VCaP (cell line): ENCODE measurements around the gene RASGRF2.

Experiments
- H3K27ac ChIP-seq: fragments of 450-650 bp; 2 replicates; pipeline ENCODE4 v1.5.1; 2017
- TF ChIP-seq, protein P1 (sequence below): fragments of 450-650 bp; conservative IDR thresholded peaks from 2 replicates; pipeline ENCODE4 v1.5.1; 2017; ENCODE audit warnings: mild to moderate bottlenecking, moderate library complexity

Gene RASGRF2

DNA sequence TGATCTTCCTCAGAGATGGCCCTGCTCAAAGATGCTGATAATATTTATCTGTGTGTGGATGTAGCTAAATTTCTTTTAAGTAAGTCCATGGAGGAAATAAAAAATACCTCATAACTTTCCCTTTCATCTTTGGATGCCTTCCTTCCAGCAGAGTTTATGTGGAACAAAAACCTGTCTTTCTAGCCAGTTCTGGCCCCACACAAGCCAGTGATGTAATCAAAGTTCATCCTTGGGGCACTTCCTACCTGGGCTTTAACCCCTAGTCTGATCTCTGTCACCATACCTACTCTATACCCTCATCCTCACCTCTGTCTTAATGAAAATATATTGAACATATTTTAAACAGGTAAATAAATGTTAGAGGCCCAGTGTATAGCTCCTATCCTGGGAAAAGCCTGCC, 39.8 kb upstream of the RASGRF2 start:
- TF ChIP-seq, protein P1, sequence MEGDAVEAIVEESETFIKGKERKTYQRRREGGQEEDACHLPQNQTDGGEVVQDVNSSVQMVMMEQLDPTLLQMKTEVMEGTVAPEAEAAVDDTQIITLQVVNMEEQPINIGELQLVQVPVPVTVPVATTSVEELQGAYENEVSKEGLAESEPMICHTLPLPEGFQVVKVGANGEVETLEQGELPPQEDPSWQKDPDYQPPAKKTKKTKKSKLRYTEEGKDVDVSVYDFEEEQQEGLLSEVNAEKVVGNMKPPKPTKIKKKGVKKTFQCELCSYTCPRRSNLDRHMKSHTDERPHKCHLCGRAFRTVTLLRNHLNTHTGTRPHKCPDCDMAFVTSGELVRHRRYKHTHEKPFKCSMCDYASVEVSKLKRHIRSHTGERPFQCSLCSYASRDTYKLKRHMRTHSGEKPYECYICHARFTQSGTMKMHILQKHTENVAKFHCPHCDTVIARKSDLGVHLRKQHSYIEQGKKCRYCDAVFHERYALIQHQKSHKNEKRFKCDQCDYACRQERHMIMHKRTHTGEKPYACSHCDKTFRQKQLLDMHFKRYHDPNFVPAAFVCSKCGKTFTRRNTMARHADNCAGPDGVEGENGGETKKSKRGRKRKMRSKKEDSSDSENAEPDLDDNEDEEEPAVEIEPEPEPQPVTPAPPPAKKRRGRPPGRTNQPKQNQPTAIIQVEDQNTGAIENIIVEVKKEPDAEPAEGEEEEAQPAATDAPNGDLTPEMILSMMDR = no peak
- no peak overlapping the region for H3K27ac ChIP-seq

GRCh38 chr5:80921026-80921425, 39.1 kb upstream of the RASGRF2 start:
- TF ChIP-seq, protein P1 = no peak
- no peak overlapping the region for H3K27ac ChIP-seq

DNA sequence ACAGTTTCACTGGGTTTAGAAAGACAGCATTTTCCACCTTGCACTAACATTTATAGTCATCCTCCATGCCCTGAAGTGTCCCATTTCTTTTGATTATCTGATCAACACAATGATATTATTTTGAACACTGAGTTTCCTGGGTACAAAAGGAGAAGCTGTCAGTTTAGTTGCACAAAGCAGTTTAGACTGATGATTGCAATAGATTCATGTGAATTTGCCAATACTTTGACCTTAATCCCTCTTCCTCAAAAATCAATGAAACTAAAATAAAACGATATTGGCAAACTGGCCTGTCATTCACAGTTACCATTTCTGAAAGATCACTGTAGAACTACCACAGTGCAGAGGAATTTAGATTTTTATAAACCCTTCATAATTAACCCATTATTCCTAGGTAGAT, 34.2 kb upstream of the RASGRF2 start:
- H3K27ac ChIP-seq = no peak overlapping the region

GRCh38 chr5:80926536-80926935, 33.6 kb upstream of the RASGRF2 start:
- no peak overlapping the region for H3K27ac ChIP-seq
- TF ChIP-seq, protein P1 = no peak

More for the DNA sequence above, 34.2 kb upstream of the RASGRF2 start:
- TF ChIP-seq, protein P1 = no peak

DNA sequence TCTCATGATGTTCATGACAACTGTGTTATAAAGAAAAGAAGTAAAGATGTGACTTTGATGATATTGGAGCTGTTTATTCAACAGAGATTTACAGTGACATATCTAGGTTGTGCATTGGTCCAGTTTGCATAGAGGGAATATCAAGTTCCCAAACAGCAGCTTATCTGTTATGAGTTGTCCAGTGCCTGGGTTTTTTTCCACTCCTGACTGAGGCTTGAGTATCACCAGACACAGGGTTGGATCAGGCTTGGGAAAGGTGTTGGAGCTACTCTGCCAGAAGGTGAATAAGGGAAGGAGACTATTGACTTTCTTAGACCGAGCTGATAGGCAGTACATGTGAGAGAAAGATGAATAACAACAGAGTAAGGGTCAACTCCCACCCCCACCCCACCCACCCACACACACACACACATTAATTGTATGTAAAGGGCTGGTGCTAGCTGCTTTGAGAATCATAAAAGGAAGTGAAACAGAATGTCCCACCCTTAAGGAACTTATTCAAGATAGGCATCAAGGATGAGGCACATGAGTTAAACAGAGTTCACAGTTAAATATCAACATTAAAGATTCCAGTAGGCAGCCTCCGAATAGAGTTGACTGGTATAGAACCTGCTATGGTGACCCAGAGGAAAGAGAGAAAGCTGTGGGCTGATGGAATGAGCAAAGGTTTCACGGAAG, 33.0 kb upstream of the RASGRF2 start:
- no peak overlapping the region for H3K27ac ChIP-seq
- TF ChIP-seq, protein P1 = no peak

DNA sequence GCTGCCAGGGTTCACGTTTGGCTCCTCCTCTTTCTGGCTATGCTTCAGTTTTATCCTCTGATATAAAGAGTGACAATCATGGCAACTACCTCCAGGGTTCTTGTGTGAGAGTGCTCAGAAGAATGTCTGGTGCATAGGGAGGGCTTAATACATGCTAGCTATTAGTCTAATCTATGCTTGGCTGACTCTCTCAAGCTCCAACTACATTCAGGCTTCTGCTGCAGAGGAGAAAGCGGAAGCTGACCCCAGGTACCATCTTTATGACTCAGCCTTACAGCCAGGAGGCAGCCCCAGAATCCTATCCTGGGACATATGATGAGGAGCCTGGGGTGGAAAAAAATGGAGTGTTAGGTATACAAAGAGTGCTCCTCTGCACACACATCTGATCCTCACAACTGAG, 32.1 kb upstream of the RASGRF2 start:
- TF ChIP-seq, protein P1 = no peak
- H3K27ac ChIP-seq = no peak overlapping the region

DNA sequence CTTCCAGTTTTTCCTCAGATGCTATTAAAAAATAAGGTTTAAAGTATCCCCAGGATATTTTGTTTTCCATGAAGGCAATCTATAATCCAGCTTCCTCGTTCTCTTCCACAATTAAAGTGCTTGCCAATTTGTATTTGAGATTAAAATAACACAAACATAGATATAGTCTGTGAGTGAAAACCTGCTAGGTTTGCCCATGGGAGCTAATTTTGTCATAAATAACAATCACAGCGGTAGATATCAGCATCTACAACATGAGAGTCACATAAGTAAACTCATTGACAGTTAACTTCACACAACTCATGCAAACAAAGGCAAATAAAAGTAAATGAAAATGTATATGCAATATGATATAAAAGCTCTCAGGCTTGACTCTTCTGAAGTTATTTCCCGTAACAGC, 29.2 kb upstream of the RASGRF2 start:
- TF ChIP-seq, protein P1 = no peak
- H3K27ac ChIP-seq = no peak overlapping the region
